C4-2B (cell line): ENCODE results near the gene PTPRF.
"Not testable (repeated sequence)": the region's sequence is repeated elsewhere in the genome, so short reads cannot be mapped to it uniquely, and the experiment has no call there.

Source experiments
- H3K27ac ChIP-seq: fragments of 450-650 bp; 2 replicates; pipeline ENCODE4 v1.5.1; 2017
- CTCF ChIP-seq: fragments of 450-650 bp; conservative IDR thresholded peaks from 2 replicates; pipeline ENCODE4 v1.5.1; 2017; ENCODE audit warnings: mild to moderate bottlenecking
- ZFX ChIP-seq: fragments of 450-650 bp; IDR thresholded peaks from 2 replicates; pipeline ENCODE4 v1.6.1; 2017

Gene PTPRF

GRCh38 chr1:43639976-43640794 is 109.5 kb downstream of the PTPRF start:
- H3K27ac ChIP-seq: no peak overlapping the region
- TF ChIP-seq ZFX (no peak), CTCF (no peak)

- H3K27ac ChIP-seq: no peak overlapping the region
- TF ChIP-seq CTCF (no peak), ZFX (no peak)
Measured at GRCh38 chr1:43644558-43644957, 113.9 kb downstream of the PTPRF start.

- no peak overlapping the region for H3K27ac ChIP-seq
- TF ChIP-seq ZFX: no peak
Measured at GRCh38 chr1:43645461-43645860, 114.8 kb downstream of the PTPRF start.

GRCh38 chr1:43647331-43647730 is 116.6 kb downstream of the PTPRF start:
- H3K27ac ChIP-seq: not testable (repeated sequence)

- TF ChIP-seq ZFX (no peak), CTCF (no peak)
- H3K27ac ChIP-seq: no peak overlapping the region
Measured at GRCh38 chr1:43648221-43648847, 117.7 kb downstream of the PTPRF start.

- TF ChIP-seq ZFX (no peak), CTCF (no peak)
- H3K27ac ChIP-seq: peak overlapping the region; percentile 85
Measured at GRCh38 chr1:43648876-43649477, 118.3 kb downstream of the PTPRF start.

GRCh38 chr1:43650310-43651085 is 119.8 kb downstream of the PTPRF start:
- TF ChIP-seq CTCF (no peak), ZFX (peak; percentile 83)
- H3K27ac ChIP-seq: peak overlapping the region; percentile 85

- H3K27ac ChIP-seq: peak overlapping the region; percentile 85; the same call in 1 of the 2 replicates
- no peak for TF ChIP-seq CTCF
- no peak for TF ChIP-seq ZFX
Measured at GRCh38 chr1:43651188-43651587, 120.5 kb downstream of the PTPRF start.
